B cell (primary cell): Measurements from ENCODE around the gene INSR. TPM values are rescaled to one million over a fixed set of nuclear protein-coding genes. Genes with fewer than 3 reads are reported as not detected.

Experiments
- ATAC-seq: fragments of 200-7000 bp; cut with Tn5 transposase; one replicate; pipeline ENCODE4 v1.10.0; 2021; ENCODE audit warnings: low read depth, mild to moderate bottlenecking, moderate number of reproducible peaks, moderate library complexity
- CTCF ChIA-PET: fragments of 350-600 bp; sonication (Branson Sonifier 250); formaldehyde crosslinking; loops from one replicate; lab custom pipeline; 2021; ENCODE audit warnings: antibody characterized with exemption, inconsistent platforms; lab: Charles Lee
- POLR2A ChIA-PET: fragments of 350-600 bp; sonication (Branson Sonifier 250); formaldehyde crosslinking; loops from one replicate; lab custom pipeline; 2021; ENCODE audit warnings: antibody characterized with exemption; lab: Charles Lee
- DNase-seq: peaks from one replicate; pipeline ENCODE4 v3.0.0; 2013
- H2AFZ ChIP-seq: 2 replicates; pipeline ENCODE4 v1.6.1; 2012; ENCODE audit warnings: mild to moderate bottlenecking, low read depth, low read length; ENCODE audit not compliant: insufficient read depth, poor library complexity, severe bottlenecking
- H3K27ac ChIP-seq, 2 donors: 1 replicate in 1 of 2; 2 replicates in 1 of 2; pipeline ENCODE4 v1.5.1; 2012 to 2013; ENCODE audit warnings: low read length in 2 of 2, mild to moderate bottlenecking in 2 of 2, moderate library complexity in 1 of 2
- H3K27me3 ChIP-seq, 4 experiments: fragments of 200-600 bp in 1 of 4; sonication (generic) in 1 of 4; replicated peaks in 1 of 4; 1 replicate in 2 of 4; 2 replicates in 2 of 4; pipeline versions ENCODE4 v1.6.1 to v1.7.0; 2013 to 2016; ENCODE audit warnings: low read length in 3 of 4, mild to moderate bottlenecking in 2 of 4, mixed read lengths in 1 of 4, moderate library complexity in 1 of 4; ENCODE audit not compliant: insufficient read depth in 4 of 4, control insufficient read depth in 3 of 4; ENCODE audit errors: control extremely low read depth in 1 of 4
- H3K36me3 ChIP-seq, 2 experiments: replicated peaks in 1 of 2; 1 replicate in 1 of 2; 2 replicates in 1 of 2; pipeline versions ENCODE4 v1.6.1 to v1.7.1; 2013; ENCODE audit warnings: low read length in 1 of 2; ENCODE audit not compliant: insufficient read depth in 2 of 2, control insufficient read depth in 1 of 2; ENCODE audit errors: control extremely low read depth in 1 of 2, extremely low read depth in 1 of 2
- H3K4me1 ChIP-seq, 2 donors: fragments of 200-600 bp in 1 of 2; sonication (generic) in 1 of 2; 1 replicate in 1 of 2; 2 replicates in 1 of 2; pipeline versions ENCODE4 v1.5.1 to v1.6.1; 2013 to 2017; ENCODE audit warnings: low read length in 2 of 2; ENCODE audit not compliant: control insufficient read depth in 2 of 2, insufficient read depth in 2 of 2
- H3K4me2 ChIP-seq: replicated peaks from 2 replicates; pipeline ENCODE3; 2012; ENCODE audit warnings: mild to moderate bottlenecking, low read depth, low read length; ENCODE audit not compliant: poor library complexity, severe bottlenecking
- H3K4me3 ChIP-seq, 5 experiments: fragments of 200-600 bp in 1 of 5; sonication (generic) in 1 of 5; 1 replicate in 3 of 5; 2 replicates in 2 of 5; pipeline versions ENCODE4 v1.5.1 to v1.7.0; 2011 to 2016; ENCODE audit warnings: low read length in 4 of 5, mild to moderate bottlenecking in 4 of 5, low read depth in 2 of 5, control low read depth in 1 of 5, moderate library complexity in 1 of 5; ENCODE audit not compliant: insufficient read depth in 1 of 5; ENCODE audit errors: control extremely low read depth in 1 of 5, extremely low read depth in 1 of 5
- H3K79me2 ChIP-seq: fragments of 200-600 bp; sonication (generic); one replicate; pipeline ENCODE4 v1.6.0; 2016; ENCODE audit warnings: low read length; ENCODE audit not compliant: control insufficient read depth, insufficient read depth
- H3K9ac ChIP-seq: fragments of 200-600 bp; sonication (generic); 2 replicates; pipeline ENCODE4 v1.6.1; 2017; ENCODE audit warnings: mild to moderate bottlenecking, low read length, moderate library complexity
- H3K9me3 ChIP-seq, 3 donors: one replicate each; pipeline versions ENCODE4 v1.6.1 to v1.7.1; 2013; ENCODE audit warnings: low read length in 2 of 3; ENCODE audit not compliant: control insufficient read depth in 2 of 3, insufficient read depth in 1 of 3; ENCODE audit errors: control extremely low read depth in 1 of 3
- H4K20me1 ChIP-seq: 2 replicates; pipeline ENCODE4 v1.6.0; 2012; ENCODE audit warnings: mild to moderate bottlenecking, low read length; ENCODE audit not compliant: insufficient read depth, control insufficient read depth, poor library complexity, severe bottlenecking
- H3K27ac Mint-ChIP-seq: one replicate; pipeline ENCODE4 v1.8.0; 2021; ENCODE audit warnings: mixed read lengths
- H3K27me3 Mint-ChIP-seq: one replicate; pipeline ENCODE4 v1.8.0; 2021; ENCODE audit warnings: mixed read lengths
- H3K4me1 Mint-ChIP-seq: one replicate; pipeline ENCODE4 v1.8.0; 2021; ENCODE audit warnings: mixed read lengths
- H3K4me3 Mint-ChIP-seq: one replicate; pipeline ENCODE4 v1.8.0; 2021; ENCODE audit warnings: mixed read lengths
- H3K9me3 Mint-ChIP-seq: one replicate; pipeline ENCODE4 v1.8.0; 2022; ENCODE audit warnings: mixed read lengths; ENCODE audit not compliant: insufficient read depth
- CTCF ChIP-seq: fragments of 200-600 bp; IDR thresholded peaks from one replicate; pipeline ENCODE4 v1.8.0; 2022; ENCODE audit warnings: antibody characterized with exemption, mild to moderate bottlenecking
- EZH2 ChIP-seq: IDR thresholded peaks from 2 replicates; pipeline ENCODE4 v1.6.1; 2012; ENCODE audit warnings: borderline replicate concordance, low read depth, mild to moderate bottlenecking, moderate library complexity, low read length; ENCODE audit not compliant: insufficient read depth, poor library complexity, severe bottlenecking
- WGBS: methylation state at CpG from one replicate; pipeline ENCODE4 v1.1.5; 2013; ENCODE audit warnings: missing lambda C conversion rate; ENCODE audit not compliant: insufficient coverage; 5-methylcytosine and 5-hydroxymethylcytosine counted together
- intact Hi-C: fragments of 100-400 bp; cut with micrococcal nuclease; formaldehyde crosslinking; loops from one replicate; pipeline ENCODE4 v1.10.0; 2022
- polyA plus RNA-seq: library from polyadenylated mRNA; depleted of rRNA; stranded (reverse); fragments of >200 nt; gene quantifications from 2 replicates; pipeline ENCODE4 v1.2.3, GENCODE V29; 2012
- total RNA-seq, 2 donors: library from RNA; stranded (reverse); fragments of 120-200 nt in 1 of 2; gene quantifications; 1 replicate in 1 of 2; 2 replicates in 1 of 2; pipeline versions ENCODE4 v1.2.3 to v1.2.4, GENCODE V29; 2013 to 2022

INSR gene
- total and polyA plus RNA-seq, 2 donors (not counting 1 experiment from before 2014, with no cell fraction given): 1.4 to 6.3 TPM

- Mint-ChIP-seq H3K4me1 (no peaks in the 10 kb centered on the region), H3K27ac (no peak overlapping the region), H3K27me3 (peaks cover 3% of the 10 kb centered on the region), H3K9me3 (no peaks in the 10 kb centered on the region), H3K4me3 (no peak overlapping the region)
- CTCF ChIA-PET: no interaction called here
- Histone ChIP-seq H3K4me3 (no peak overlapping the region), H3K9ac (no peak overlapping the region), H3K27ac (no peak overlapping the region), H3K4me2 (no peak overlapping the region), H3K36me3 (peaks cover 0 to 5% of the 10 kb centered on the region in 2 experiments), H3K79me2 (peaks cover 15% of the 10 kb centered on the region), H4K20me1 (no peaks in the 10 kb centered on the region), H3K4me1 (no peaks in the 10 kb centered on the region), H2AFZ (no peak overlapping the region), H3K27me3 (no peaks in the 10 kb centered on the region), H3K9me3 (peaks cover 0 to 11% (median 0%) of the 10 kb centered on the region in 3 donors)
- TF ChIP-seq CTCF: no peak
- TF ChIP-seq EZH2: no peak
- DNase-seq: no peak
- intact Hi-C loops: no loop called here
- POLR2A ChIA-PET: no interaction called here
- ATAC-seq: no peak
- 91% methylated on average over 5 of the region's 5 CpGs for WGBS
These were observed 30.7 kb downstream of the INSR start for GRCh38 chr19:7263521-7263920.

- Histone ChIP-seq H3K4me3 (no peak overlapping the region), H2AFZ (no peak overlapping the region), H3K9me3 (peaks cover 0 to 14% (median 0%) of the 10 kb centered on the region in 3 donors), H3K36me3 (peaks cover 0 to 5% of the 10 kb centered on the region in 2 experiments), H3K4me1 (no peaks in the 10 kb centered on the region), H3K27me3 (no peaks in the 10 kb centered on the region), H4K20me1 (no peaks in the 10 kb centered on the region), H3K4me2 (no peak overlapping the region), H3K9ac (no peak overlapping the region), H3K27ac (no peak overlapping the region), H3K79me2 (peaks cover 17% of the 10 kb centered on the region)
- DNase-seq: no peak
- Mint-ChIP-seq H3K27me3 (no peaks in the 10 kb centered on the region), H3K4me1 (no peaks in the 10 kb centered on the region), H3K4me3 (no peak overlapping the region), H3K9me3 (no peaks in the 10 kb centered on the region), H3K27ac (no peak overlapping the region)
- ChIA-PET POLR2A (no interaction called here), CTCF (no interaction called here)
- intact Hi-C loops: no loop called here
- no peak for TF ChIP-seq EZH2
- no peak for TF ChIP-seq CTCF
- 89% methylated on average over 2 of the region's 3 CpGs for WGBS
- ATAC-seq: no peak
These were observed 31.1 kb downstream of the INSR start for GRCh38 chr19:7263066-7263465.
